GM19438 (cell line): Measurements from ENCODE around the gene GPD1L.

Source experiments
- ATAC-seq: cut with Tn5 transposase; IDR thresholded peaks from one replicate; pipeline ENCODE4 v1.9.1; 2021; ENCODE audit warnings: low read depth; ENCODE audit not compliant: unreplicated experiment

GPD1L gene

DNA sequence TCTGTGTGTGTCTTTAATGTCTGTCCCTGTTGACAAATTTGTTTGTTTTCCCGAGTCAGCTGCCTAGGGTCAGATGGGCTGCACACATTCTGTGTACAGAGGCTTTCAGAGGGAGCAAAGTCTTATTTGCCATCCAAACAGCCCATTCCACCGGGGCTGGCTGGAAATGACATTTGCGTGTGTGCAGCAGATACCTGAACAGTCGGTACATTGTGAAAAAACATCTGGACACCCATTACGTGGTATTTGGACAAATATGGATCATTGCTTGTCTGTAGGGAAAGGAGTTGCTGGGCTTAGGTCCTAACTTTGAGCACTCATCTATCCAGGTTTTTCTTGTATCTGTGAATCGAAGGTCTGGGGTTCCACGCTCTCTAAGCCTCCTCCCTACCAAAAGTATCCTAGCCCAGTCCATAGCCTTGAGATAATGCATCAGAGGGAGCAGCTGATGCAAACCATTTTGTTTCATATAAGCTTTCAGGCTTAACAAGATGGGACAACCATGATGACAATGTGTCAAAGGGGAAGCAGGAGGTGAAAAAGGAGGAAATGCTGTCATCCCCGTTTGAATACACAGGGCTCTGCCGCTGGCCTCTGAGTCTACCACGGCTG is 109.9 kb downstream of the GPD1L start:
- ATAC-seq, result no peak

DNA sequence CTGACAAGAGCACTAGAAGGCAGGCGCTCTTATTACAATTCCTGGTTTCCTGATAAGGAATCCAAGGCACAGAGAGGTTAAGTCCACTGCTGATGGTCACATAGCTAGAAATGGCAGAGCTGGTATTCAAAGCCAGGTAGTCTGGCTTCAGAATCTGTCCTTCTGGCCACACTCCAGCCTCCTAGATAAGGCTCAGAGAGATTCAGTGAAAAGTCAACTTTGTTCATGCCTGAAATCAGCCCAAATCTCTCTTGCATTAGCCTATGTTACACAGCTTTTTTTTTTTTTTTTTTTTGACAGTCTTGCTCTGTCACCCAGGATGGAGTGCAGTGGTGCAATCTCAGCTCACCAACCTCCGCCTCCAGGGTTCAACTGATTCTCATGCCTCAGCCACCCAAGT is 110.9 kb downstream of the GPD1L start:
- no peak for ATAC-seq
